HG03469 (cell line): ENCODE data around the gene RPS3.
"Not testable (repeated sequence)": the region's sequence is repeated elsewhere in the genome, so short reads cannot be mapped to it uniquely, and the experiment has no call there.

Experiments
- ATAC-seq: cut with Tn5 transposase; IDR thresholded peaks from one replicate; pipeline ENCODE4 v1.9.1; 2021; ENCODE audit warnings: mild to moderate bottlenecking, moderate library complexity, moderate number of reproducible peaks; ENCODE audit not compliant: unreplicated experiment

RPS3 gene

DNA sequence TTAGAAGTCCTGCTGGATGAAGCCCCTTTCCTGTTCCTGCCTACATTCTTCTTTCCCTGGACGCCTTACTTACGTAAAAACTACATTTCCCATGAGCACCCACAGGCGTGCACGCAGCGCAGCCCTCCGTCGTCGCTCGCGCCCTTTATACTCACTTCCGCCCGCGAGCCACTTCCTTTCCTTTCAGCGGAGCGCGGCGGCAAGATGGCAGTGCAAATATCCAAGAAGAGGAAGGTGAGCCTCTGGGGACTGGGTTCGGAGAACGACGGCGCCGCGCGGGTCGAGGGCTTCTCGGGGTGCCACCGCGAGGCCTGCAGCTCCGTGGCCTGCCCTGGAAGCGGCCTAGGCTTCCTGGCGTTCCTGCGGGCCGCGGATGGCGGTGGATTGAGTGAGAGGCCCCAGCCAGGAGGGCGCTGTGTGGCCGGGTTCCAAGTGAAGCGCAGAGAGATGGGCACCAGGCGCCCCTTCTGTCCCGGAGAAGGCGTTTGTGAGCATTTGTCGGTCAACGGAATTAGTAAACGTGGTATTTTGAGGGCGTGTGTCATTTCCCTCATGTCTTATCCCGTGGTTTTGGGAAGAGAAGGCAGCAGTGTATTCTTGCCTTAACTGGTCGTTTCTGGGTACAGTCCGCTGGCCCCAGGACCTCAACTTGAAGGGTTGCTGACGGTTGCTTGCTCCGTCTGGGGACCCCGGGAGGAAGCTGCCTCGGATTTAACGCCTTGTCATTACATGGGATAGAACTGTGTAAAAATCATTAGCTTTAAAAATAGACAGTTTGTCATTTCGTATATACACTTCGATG, at the start of gene RPS3:
TSS of gene RPS3 (plus strand) at position 175 of the 802 bp plus-strand sequence. CDS start at position 205, 30 bp downstream.
- peak; percentile 73 for ATAC-seq

DNA sequence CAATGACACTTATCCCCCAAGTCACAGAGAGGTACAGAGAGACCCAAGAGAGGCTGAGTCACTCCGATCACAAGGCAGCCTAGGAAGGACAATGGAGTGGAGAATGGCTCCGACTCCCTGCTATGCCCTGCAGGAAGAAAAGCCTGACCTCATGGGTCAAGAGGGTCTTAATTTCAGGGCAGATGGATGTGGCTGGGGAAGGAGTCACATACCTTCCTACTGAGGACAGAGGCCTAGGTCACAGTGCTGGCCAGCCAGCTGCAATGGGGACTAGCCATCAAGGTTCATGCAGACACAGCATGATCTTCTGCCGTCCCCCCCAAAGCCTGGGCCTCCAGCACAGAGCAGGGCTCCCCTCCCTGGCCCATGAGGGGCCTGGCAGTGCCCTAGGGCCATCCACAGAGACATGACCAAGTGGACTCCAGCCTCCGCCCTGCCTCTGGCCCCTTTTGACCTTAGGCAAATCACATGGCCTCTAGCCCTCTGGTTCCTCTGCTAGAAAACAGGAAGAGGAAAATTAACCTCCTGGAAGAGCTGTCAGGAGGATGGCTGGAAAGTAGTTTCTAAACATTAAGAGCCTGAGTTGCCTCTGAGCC, 49.7 kb upstream of the RPS3 start:
- ATAC-seq = no peak

DNA sequence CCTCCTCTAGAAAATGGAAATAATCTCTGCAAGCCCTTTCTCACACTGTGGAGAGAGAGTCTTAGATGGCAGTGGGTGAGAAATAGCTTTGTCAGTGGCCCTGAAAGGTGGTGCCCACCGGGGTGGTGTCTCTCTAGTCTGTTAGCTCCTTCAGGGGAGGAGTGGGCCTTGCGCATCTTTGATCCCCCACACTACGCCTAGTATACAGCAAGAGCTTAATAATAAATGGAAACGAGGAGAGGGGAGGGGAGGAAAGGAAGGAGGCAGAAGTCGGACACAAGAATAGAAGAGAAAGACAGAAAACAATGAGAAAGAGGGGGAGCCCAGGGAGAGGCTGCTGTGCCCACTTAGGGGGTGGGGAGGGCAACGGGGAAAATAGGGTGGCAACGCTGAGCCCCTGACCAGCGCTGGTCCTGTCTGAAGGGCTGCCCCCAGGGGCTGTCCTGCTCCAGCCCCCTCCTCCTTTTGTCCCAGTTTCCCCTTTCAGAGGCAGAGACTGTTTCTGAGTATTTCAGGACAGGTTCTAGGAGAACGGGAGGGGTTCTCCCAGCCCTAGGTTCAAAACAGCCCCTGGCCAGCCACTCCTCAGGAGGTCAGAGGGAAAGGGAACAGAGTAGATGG, 49.1 kb upstream of the RPS3 start:
- ATAC-seq = no peak

DNA sequence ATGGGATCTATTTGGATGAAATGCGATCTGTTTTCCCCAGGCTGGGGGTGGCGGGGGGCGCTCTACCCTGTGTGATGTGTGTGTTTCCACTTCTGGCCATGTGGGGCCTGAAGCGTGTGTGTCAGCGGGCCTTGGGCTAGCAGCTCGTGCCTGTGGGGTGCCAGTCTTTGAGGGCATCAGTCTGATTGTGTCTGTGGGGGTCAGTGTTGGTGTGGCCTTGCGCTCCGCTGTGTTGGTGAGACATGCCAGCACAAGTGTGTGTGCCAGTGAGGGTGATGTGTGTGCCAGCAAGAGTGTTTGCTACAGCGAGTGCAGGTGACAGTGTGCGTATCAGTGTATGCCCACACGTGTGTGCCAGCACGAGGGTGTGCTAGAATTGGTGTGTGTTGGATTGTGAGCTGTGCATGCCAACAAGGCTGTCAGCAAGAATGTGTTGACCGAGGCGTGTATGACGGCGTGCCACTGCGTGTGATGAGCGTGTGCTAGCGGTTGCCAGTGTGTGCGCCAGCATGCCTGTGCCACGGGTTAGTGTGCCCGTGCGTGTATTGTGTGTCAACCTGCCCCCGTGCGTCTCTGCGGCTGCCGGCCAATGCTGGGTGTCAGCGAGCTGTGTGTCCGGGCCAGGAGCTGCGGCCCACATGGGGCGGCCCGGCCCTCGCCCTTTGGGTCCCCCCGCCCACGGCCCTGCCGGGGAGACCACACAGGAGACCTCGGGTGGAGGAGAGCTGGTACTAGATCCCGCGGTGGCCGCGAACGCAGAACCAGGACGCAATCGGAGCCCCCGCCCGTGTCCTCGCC, 48.4 kb upstream of the RPS3 start:
- ATAC-seq = no peak

DNA sequence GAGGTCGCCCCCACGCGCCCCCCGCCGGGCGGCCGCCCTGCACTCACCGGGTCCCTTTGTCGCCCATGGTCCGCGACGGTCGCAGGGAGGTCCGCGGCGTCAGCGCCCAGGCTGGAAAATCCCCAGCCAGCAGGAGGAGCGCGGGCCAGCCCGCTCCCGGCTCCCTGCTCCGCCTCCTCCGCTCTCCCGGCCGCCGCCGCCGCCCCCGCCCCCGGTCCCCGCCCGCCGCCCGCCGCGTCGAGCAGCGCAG, 47.9 kb upstream of the RPS3 start, which contains the start of gene ARRB1:
TSS of gene ARRB1 (minus strand) at position 121 of the 250 bp plus-strand sequence. CDS start at position 67, 54 bp downstream.
- no peak for ATAC-seq

DNA sequence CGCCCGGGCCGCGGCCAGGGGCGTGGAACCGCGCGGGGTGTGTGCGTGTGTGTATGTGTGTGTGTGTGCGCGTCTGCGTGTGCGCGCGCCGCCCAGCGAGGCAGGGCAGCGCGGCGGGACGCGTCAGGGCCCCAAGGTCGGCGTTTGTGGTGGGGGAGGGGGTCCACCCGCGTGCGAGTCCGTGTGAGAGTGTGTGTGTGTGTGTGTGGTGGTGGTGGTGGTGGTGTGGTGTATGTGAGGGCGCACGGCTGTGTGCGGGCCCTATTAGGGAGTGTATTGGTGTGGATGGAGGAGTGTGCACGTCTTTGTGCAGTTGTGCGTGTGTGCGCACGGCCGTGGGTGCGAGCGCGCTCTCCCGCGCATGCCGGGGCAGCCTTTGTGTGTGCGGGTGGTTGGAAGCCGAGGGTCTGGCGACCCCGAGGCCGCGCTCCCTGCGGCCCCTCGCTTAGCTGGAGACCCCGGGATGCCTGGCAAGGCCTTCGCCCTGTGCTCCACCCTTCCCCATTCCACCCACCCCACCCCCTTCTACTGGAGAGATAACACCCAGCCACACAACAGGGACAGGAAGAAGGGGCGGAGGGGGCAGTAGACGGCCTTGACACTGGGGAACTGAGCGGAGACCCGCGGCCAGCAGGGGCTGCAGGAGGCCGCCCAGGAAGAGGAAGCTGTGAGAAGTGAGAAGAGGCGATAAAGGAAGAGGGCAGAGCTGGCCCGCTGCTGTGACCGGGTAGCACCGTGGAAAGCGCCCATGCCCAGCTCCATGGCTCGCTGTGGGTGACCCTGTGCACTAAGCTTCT, 47.3 kb upstream of the RPS3 start:
- ATAC-seq = no peak

DNA sequence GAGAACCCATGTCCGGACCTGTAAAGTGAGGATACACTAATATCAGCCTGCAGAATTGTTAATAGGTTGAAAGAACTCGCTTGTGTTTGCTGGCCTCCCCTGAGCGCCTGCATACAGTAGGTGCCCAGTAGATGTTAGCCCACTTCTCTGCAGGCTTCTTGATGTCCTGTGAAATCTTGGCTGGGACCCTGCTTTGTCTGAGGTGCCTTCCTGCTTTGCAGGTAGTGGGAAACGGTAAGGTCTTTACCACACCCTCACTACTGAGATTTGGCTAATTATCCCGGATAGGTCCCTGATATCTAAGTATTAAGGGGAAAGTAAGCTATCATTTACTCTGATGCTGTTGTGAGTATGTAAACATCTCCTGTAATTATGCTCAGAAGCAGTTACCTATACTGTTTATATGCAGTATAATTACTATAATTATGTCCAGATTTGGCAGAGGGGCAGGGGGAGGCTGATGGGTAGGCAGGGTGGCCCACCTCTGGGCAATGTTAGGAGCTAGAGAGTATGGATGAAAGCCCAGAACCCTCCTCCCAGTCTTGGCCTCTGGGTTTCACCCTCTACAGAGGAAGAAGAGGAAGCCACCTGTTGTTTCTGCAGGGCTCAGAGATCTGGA, 46.6 kb upstream of the RPS3 start:
- ATAC-seq = no peak

DNA sequence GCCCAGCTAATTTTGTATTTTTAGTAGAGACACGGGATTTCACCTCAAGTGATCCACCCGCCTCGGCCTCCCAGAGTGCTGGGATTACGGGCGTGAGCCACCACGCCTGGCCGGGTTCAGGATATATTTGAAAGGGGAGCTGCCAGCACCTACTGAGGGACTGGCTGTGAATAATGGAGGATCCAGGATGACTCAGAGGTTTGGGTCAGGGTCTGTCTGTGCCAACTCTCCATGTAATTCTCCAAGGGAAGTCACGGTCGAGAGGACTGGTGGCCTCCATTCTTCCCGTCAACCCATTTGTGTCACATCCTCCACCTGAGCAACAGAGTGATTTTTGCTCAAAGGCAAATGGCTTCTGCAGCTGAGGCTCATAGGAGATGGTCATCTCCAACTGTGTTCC, 44.3 kb upstream of the RPS3 start:
- ATAC-seq = no peak

DNA sequence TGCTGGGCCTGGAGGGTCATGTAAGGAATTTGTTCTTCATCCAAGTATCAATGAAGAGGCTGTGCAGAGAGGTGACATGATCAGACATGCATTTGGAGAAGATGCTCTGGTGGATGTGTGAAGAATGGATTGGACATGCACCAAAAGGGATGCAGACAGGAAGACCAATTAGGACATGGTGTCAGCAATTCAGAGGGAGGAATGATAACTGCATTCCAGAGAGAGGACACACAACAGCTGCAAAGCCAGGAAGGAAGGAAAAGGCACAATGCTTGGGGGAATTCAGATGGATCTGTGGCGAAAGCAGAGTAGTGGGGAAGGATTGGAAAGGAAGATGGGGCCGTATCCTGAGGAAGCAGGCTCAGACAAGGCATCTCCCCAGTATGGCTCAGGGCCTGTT, 42.7 kb upstream of the RPS3 start:
- ATAC-seq = no peak

DNA sequence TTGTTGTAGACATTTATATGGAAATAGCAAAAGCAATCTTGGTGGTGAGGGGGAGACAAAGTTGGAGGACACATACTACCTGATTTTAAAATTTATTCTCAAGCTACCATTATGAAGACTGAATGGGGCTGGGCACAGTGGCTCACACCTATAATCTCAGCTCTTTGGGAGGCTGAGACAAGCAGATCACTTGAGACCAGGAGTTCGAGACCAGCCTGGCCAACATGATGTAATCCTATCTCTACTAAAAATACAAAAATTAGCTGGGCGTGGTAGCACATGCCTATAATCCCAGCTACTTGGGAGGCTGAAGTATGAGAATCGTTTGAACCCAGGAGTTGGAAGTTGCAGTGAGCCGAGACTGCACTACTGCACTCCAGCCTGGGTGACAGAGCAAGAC, 37.0 kb upstream of the RPS3 start:
- not testable (repeated sequence) for ATAC-seq

DNA sequence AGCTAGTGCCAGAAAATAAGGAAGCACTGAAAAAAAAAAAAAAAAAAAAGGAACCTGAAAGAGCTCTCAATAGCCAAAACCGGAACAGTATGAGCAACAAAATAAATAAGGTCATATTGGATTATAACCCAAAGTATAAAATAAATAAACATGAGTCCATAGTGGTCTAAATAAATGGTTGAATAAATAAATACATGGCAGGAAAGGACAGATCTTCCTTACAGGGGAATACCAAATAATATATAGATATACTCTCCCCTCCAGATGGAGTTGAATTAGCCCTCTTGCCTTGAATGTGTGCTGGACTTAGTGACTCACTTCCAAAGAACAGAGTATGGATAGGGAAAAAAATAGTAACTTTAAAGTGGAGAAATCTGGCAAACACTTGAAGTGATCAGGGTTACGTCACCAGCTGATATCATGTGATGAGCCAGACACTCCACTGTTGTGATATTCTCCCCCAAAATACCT, 33.6 kb upstream of the RPS3 start:
- ATAC-seq = no peak

DNA sequence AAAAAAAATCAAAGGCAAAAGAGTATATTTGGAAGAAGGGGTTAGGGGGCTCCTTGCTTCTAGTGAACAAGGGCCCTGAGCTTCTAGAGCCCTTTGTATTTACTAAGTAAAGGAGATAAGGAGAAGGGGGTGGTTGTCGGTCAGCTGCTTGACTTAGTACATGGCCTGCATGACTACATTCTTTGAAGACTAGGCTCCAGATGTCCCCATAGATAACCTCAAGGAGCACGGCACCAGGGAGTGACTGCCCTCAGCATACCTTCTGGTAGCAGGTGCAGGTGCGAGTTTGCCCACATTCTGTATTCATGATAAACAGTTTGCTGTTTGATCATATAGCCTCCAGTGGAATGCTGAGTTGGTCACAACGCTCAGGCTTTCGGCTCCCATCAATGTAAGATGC, 32.5 kb upstream of the RPS3 start:
- not testable (repeated sequence) for ATAC-seq

DNA sequence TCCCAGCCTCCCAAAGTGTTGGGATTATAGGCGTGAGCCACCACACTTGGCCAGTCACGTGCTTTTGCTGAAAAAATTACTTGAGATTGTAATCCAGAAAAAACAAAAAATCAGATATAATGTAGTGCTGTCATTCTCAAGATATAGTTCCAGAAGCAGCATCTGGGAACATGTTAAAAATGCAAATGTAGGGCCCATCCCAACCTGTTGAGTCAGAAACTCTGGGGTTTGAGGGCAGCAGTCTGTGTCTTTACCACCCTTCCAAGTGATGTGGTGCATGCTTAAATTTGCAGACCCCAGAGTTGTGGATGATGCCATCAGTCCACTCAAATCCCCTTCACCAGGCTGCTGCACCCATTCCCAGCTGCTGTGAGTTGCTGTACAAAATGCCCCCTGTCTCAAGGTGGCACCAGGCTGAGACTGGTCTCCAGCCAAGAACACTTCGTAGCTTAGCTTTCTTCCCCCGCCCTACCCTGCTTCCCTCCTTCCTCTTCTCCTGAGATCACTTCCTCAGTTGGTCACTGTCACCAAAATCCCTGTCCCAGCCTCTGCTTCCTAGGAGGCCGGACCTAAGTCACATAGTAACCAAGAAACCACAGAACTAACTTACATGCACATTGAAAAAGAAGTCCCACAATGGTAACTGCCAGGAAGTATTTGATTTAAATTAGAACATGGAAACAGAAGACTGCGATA, 29.6 kb upstream of the RPS3 start:
- ATAC-seq = no peak

DNA sequence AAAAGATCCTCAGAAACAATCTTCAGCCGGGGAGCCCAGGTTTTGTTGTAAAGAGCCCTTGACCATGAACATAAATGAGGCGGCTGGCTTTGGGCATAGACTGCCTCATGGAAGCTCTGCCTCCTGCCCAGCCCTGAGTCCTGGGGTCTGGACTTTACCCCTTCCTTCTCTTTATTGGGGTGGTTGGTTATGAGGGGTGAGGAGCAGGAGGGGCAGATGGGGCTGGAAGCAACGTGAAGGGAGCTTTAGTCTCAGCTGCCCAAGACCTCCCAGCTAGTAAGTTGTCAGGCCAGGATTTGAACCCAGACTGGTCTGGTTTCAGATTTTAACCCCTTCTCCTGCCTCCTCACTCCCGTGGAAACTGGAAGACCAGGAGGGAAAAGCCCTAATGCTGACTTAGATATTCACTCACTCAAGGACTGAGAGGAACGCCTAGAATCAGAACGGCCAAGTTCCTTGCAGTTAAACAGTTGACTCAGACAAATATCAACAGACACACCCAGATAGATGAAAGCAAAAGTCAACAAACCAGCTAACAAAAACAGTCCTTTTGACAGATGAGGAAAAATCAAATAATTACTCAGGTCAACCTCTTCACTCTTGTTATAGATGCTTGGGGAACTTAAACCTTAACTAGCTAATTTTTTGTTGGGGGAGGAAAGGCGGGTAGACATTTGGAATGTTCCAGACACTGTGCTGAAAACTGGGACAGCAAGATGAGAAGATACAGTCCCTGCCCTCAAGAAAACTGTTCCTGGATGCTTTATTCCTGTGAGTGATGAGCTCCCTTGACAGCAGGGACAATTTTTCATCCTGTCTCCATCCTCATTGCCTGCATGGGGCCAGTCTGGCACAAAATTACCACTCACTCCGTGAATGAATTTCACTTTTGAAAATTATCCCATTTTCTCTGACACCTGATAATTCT, 27.1 kb upstream of the RPS3 start:
- ATAC-seq = no peak

DNA sequence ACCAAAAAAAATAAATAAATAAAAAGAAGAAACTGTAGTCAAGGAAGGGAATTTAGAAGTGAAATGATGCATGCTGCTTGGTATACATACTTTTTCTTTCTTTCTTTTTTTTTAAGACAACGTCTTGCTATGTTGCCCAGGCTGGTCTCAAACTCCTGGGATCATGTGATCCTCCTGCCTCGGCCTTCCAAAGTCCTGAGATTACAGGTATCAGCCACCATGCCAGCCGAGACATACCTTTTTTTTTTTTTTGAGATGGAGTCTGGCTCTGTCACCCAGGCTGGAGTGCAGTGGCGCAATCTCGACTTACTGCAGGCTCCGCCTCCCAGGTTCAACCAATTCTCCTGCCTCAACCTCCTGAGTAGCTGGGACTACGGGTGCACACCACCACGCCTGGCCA, 26.1 kb upstream of the RPS3 start:
- ATAC-seq = no peak

DNA sequence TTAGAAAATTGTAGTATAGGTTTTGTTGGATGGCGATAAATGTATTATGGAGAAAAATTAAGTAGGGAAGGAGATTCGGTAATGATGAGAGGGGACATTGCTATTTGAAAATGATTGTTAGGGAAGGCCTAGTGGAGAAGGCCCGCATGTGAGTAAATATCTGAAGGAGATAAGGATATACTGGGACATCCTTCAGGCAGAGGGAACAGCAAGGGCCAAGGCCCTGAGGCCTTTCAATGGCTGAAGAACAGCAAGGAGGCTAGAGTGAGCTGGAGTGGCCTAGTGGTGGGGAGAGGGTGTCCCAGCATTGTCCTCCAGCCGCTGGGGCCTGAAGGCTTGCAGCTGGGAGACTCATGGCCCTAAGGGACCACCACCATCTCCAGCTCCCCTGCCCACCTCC, 24.7 kb upstream of the RPS3 start:
- ATAC-seq = no peak

DNA sequence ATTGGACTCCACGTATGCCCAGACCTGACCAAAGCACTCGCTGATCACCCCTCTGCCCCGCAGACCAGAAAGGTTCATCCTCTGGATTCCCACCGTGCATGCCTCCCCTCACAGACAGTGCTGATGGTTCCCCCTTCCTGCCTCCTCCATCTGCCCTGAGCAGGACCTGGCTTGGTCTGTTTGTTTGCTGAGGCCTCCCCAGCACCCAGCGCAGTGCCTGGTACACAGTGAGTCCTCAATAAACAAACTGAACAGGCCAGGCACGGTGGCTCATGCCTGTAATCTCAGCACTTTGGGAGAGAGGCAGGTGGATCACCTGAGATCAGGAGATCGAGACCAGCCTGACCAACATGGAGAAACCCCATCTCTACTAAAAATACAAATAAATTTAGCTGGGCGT, 23.7 kb upstream of the RPS3 start:
- ATAC-seq = no peak

DNA sequence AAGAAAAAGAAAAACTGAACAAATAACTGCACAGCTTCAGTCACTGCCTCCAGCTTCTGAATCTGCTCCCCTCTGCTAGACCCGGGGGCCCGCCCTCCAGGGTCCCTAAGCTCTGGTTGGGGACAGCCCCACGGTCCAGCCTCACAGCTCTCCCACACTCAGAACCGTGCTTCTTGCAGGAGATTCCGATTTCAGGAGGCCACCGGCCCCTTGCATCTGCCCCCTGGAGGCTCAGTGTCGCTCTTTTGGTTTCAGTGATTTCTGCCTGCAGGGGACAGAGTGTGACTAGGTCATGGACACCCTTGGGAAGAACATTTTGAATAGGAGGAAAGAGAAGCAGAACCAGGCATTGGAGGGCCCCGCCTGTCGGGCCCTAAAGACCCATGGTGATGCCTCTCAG, 23.1 kb upstream of the RPS3 start:
- ATAC-seq = no peak
